GM23338 (cell line): ENCODE data around the gene OR10K2. TPM values are rescaled to one million over a fixed set of nuclear protein-coding genes. Genes with fewer than 3 reads are reported as not detected.

Source experiments
- ATAC-seq: fragments of 200-7000 bp; cut with Tn5 transposase; 3 replicates; pipeline ENCODE4 v1.9.1; 2020
- DNase-seq: peaks from one replicate; pipeline ENCODE4 v3.0.0-alpha.2; 2015; ENCODE audit warnings: low spot score
- H2AFZ ChIP-seq: fragments of 200-600 bp; sonication (generic); 2 replicates; pipeline ENCODE4 v1.8.0; 2016; ENCODE audit warnings: antibody characterized with exemption, mild to moderate bottlenecking, moderate library complexity
- H3F3A ChIP-seq: fragments of 200-600 bp; sonication (generic); replicated peaks from 2 replicates; pipeline ENCODE4 v1.8.0; 2017; ENCODE audit warnings: antibody characterized with exemption, mixed run types, low read depth
- H3K27ac ChIP-seq: fragments of 200-600 bp; sonication (generic); 2 replicates; pipeline ENCODE4 v1.6.1; 2016; ENCODE audit warnings: low read depth
- H3K27me3 ChIP-seq: fragments of 200-600 bp; sonication (generic); 2 replicates; pipeline ENCODE4 v1.8.0; 2016; ENCODE audit warnings: mild to moderate bottlenecking, mixed run types, moderate library complexity; ENCODE audit not compliant: insufficient read depth
- H3K36me3 ChIP-seq: fragments of 200-600 bp; sonication (generic); 2 replicates; pipeline ENCODE4 v1.8.0; 2016; ENCODE audit warnings: mild to moderate bottlenecking; ENCODE audit not compliant: insufficient read depth
- H3K4me1 ChIP-seq: fragments of 200-600 bp; sonication (generic); 2 replicates; pipeline ENCODE4 v1.8.0; 2016; ENCODE audit warnings: mild to moderate bottlenecking, moderate library complexity; ENCODE audit not compliant: insufficient read depth
- H3K4me2 ChIP-seq: fragments of 200-600 bp; sonication (generic); 2 replicates; pipeline ENCODE4 v1.7.1; 2017; ENCODE audit warnings: mixed run types
- H3K4me3 ChIP-seq: fragments of 200-600 bp; sonication (generic); 2 replicates; pipeline ENCODE4 v1.6.1; 2016; ENCODE audit warnings: mixed run types
- H3K79me2 ChIP-seq: fragments of 200-600 bp; sonication (generic); replicated peaks from 2 replicates; pipeline ENCODE4 v1.8.0; 2017; ENCODE audit warnings: mild to moderate bottlenecking; ENCODE audit not compliant: insufficient read depth
- H3K9me2 ChIP-seq: fragments of 200-600 bp; sonication (generic); 2 replicates; pipeline ENCODE4 v1.8.0; 2017; ENCODE audit not compliant: insufficient read depth
- H4K20me1 ChIP-seq: fragments of 200-600 bp; sonication (generic); replicated peaks from 2 replicates; pipeline ENCODE4 v1.8.0; 2017; ENCODE audit warnings: mild to moderate bottlenecking; ENCODE audit not compliant: insufficient read depth
- H3K27ac Mint-ChIP-seq: 2 replicates; pipeline ENCODE4 v1.8.0; 2020; ENCODE audit warnings: inconsistent platforms, mild to moderate bottlenecking, moderate library complexity, mixed read lengths
- H3K27me3 Mint-ChIP-seq: 3 replicates; pipeline ENCODE4 v1.8.0; 2022; ENCODE audit warnings: low read depth, mild to moderate bottlenecking, moderate library complexity, mixed read lengths, inconsistent platforms; ENCODE audit not compliant: insufficient read depth, poor library complexity
- H3K36me3 Mint-ChIP-seq: 3 replicates; pipeline ENCODE4 v1.8.0; 2021; ENCODE audit warnings: low read depth, mild to moderate bottlenecking, inconsistent platforms, moderate library complexity, mixed read lengths
- H3K4me1 Mint-ChIP-seq: 3 replicates; pipeline ENCODE4 v1.8.0; 2020; ENCODE audit warnings: mild to moderate bottlenecking, inconsistent platforms, mixed read lengths
- H3K4me3 Mint-ChIP-seq: 3 replicates; pipeline ENCODE4 v1.8.0; 2021; ENCODE audit warnings: moderate library complexity, mild to moderate bottlenecking, inconsistent platforms, mixed read lengths
- H3K9me3 Mint-ChIP-seq: 3 replicates; pipeline ENCODE4 v1.8.0; 2020; ENCODE audit warnings: moderate library complexity, mild to moderate bottlenecking, inconsistent platforms, mixed read lengths
- CREB1 ChIP-seq: fragments of 250-450 bp; sonication (Bioruptor Pico); IDR thresholded peaks from 2 replicates; pipeline ENCODE4 v1.5.0; 2020; ENCODE audit warnings: low read depth, mild to moderate bottlenecking, moderate library complexity
- ETS1 ChIP-seq: IDR thresholded peaks from 2 replicates; pipeline ENCODE4 v1.6.1; 2016; ENCODE audit warnings: antibody characterized with exemption
- EZH2 ChIP-seq: fragments of 200-600 bp; sonication (generic); IDR thresholded peaks from one replicate; pipeline ENCODE4 v1.8.0; 2017; ENCODE audit warnings: antibody characterized with exemption, mild to moderate bottlenecking, low read depth; ENCODE audit not compliant: unreplicated experiment
- EZH2phosphoT487 ChIP-seq: fragments of 200-600 bp; sonication (generic); IDR thresholded peaks from one replicate; pipeline ENCODE4 v1.8.1; 2018; ENCODE audit warnings: antibody characterized with exemption; ENCODE audit not compliant: unreplicated experiment
- JUNB ChIP-seq: IDR thresholded peaks from one replicate; pipeline ENCODE4 v1.6.1; 2016; ENCODE audit warnings: antibody characterized with exemption; ENCODE audit not compliant: unreplicated experiment
- STAT1 ChIP-seq: IDR thresholded peaks from one replicate; pipeline ENCODE4 v1.6.1; 2016; ENCODE audit warnings: antibody characterized with exemption; ENCODE audit not compliant: unreplicated experiment
- ZNF331 ChIP-seq: fragments of 250-450 bp; sonication (Bioruptor Pico); IDR thresholded peaks from 2 replicates; pipeline ENCODE4 v1.5.0; 2020; ENCODE audit warnings: low read depth, mild to moderate bottlenecking, moderate library complexity
- polyA plus RNA-seq: library from polyadenylated mRNA; unstranded; fragments of >200 nt; fragmentation: Nextera tagmentation; extraction: Ambion mirVana; gene quantifications from 2 replicates; pipeline ENCODE4 v1.2.1, GENCODE V29; 2016
- total RNA-seq: library from RNA; depleted of rRNA; stranded (reverse); fragments of >200 nt; shearing (Covaris generic); gene quantifications from 2 replicates; pipeline ENCODE4 v1.2.3, GENCODE V29; 2014
- TF ChIP-seq, protein P1 (sequence below): fragments of 250-450 bp; sonication (Bioruptor Pico); IDR thresholded peaks from 2 replicates; pipeline ENCODE4 v1.5.0; 2020; ENCODE audit warnings: mild to moderate bottlenecking, moderate library complexity
- TF ChIP-seq, protein P2 (sequence below): IDR thresholded peaks from one replicate; pipeline ENCODE4 v1.6.1; 2018; ENCODE audit warnings: antibody characterized with exemption; ENCODE audit not compliant: unreplicated experiment

The OR10K2 gene
- total and polyA plus RNA-seq, 2 experiments from 2014 or later: not detected

- Histone ChIP-seq H3K4me3 (no peak overlapping the region), H2AFZ (peak overlapping the region; percentile 40; the same call in 1 of the 2 replicates), H4K20me1 (no peaks in the 10 kb centered on the region), H3F3A (no peaks in the 10 kb centered on the region), H3K36me3 (no peaks in the 10 kb centered on the region), H3K4me2 (no peak overlapping the region), H3K79me2 (no peaks in the 10 kb centered on the region), H3K27ac (no peak overlapping the region), H3K9me2 (no peaks in the 10 kb centered on the region), H3K27me3 (no peaks in the 10 kb centered on the region), H3K4me1 (peaks cover 23% of the 10 kb centered on the region)
- DNase-seq (no peak), ATAC-seq (no peak)
- TF ChIP-seq, protein P1, sequence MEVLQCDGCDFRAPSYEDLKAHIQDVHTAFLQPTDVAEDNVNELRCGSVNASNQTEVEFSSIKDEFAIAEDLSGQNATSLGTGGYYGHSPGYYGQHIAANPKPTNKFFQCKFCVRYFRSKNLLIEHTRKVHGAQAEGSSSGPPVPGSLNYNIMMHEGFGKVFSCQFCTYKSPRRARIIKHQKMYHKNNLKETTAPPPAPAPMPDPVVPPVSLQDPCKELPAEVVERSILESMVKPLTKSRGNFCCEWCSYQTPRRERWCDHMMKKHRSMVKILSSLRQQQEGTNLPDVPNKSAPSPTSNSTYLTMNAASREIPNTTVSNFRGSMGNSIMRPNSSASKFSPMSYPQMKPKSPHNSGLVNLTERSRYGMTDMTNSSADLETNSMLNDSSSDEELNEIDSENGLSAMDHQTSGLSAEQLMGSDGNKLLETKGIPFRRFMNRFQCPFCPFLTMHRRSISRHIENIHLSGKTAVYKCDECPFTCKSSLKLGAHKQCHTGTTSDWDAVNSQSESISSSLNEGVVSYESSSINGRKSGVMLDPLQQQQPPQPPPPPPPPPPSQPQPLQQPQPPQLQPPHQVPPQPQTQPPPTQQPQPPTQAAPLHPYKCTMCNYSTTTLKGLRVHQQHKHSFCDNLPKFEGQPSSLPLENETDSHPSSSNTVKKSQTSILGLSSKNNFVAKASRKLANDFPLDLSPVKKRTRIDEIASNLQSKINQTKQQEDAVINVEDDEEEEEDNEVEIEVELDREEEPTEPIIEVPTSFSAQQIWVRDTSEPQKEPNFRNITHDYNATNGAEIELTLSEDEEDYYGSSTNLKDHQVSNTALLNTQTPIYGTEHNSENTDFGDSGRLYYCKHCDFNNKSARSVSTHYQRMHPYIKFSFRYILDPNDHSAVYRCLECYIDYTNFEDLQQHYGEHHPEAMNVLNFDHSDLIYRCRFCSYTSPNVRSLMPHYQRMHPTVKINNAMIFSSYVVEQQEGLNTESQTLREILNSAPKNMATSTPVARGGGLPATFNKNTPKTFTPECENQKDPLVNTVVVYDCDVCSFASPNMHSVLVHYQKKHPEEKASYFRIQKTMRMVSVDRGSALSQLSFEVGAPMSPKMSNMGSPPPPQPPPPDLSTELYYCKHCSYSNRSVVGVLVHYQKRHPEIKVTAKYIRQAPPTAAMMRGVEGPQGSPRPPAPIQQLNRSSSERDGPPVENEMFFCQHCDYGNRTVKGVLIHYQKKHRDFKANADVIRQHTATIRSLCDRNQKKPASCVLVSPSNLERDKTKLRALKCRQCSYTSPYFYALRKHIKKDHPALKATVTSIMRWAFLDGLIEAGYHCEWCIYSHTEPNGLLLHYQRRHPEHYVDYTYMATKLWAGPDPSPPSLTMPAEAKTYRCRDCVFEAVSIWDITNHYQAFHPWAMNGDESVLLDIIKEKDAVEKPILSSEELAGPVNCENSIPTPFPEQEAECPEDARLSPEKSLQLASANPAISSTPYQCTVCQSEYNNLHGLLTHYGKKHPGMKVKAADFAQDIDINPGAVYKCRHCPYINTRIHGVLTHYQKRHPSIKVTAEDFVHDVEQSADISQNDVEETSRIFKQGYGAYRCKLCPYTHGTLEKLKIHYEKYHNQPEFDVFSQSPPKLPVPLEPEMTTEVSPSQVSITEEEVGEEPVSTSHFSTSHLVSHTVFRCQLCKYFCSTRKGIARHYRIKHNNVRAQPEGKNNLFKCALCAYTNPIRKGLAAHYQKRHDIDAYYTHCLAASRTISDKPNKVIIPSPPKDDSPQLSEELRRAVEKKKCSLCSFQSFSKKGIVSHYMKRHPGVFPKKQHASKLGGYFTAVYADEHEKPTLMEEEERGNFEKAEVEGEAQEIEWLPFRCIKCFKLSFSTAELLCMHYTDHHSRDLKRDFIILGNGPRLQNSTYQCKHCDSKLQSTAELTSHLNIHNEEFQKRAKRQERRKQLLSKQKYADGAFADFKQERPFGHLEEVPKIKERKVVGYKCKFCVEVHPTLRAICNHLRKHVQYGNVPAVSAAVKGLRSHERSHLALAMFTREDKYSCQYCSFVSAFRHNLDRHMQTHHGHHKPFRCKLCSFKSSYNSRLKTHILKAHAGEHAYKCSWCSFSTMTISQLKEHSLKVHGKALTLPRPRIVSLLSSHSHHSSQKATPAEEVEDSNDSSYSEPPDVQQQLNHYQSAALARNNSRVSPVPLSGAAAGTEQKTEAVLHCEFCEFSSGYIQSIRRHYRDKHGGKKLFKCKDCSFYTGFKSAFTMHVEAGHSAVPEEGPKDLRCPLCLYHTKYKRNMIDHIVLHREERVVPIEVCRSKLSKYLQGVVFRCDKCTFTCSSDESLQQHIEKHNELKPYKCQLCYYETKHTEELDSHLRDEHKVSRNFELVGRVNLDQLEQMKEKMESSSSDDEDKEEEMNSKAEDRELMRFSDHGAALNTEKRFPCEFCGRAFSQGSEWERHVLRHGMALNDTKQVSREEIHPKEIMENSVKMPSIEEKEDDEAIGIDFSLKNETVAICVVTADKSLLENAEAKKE (CRISPR knock-in tag): no peak
- no peak for TF ChIP-seq EZH2phosphoT487
- no peak for TF ChIP-seq CREB1 (CRISPR knock-in tag)
- TF ChIP-seq EZH2: no peak
- TF ChIP-seq STAT1: no peak
- TF ChIP-seq JUNB: no peak
- no peak for TF ChIP-seq ZNF331 (CRISPR knock-in tag)
- no peak for TF ChIP-seq ETS1
- TF ChIP-seq, protein P2, sequence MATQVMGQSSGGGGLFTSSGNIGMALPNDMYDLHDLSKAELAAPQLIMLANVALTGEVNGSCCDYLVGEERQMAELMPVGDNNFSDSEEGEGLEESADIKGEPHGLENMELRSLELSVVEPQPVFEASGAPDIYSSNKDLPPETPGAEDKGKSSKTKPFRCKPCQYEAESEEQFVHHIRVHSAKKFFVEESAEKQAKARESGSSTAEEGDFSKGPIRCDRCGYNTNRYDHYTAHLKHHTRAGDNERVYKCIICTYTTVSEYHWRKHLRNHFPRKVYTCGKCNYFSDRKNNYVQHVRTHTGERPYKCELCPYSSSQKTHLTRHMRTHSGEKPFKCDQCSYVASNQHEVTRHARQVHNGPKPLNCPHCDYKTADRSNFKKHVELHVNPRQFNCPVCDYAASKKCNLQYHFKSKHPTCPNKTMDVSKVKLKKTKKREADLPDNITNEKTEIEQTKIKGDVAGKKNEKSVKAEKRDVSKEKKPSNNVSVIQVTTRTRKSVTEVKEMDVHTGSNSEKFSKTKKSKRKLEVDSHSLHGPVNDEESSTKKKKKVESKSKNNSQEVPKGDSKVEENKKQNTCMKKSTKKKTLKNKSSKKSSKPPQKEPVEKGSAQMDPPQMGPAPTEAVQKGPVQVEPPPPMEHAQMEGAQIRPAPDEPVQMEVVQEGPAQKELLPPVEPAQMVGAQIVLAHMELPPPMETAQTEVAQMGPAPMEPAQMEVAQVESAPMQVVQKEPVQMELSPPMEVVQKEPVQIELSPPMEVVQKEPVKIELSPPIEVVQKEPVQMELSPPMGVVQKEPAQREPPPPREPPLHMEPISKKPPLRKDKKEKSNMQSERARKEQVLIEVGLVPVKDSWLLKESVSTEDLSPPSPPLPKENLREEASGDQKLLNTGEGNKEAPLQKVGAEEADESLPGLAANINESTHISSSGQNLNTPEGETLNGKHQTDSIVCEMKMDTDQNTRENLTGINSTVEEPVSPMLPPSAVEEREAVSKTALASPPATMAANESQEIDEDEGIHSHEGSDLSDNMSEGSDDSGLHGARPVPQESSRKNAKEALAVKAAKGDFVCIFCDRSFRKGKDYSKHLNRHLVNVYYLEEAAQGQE: no peak
- H3K36me3 Mint-ChIP-seq: no peaks in the 10 kb centered on the region
- H3K9me3 Mint-ChIP-seq: peaks cover 9% of the 10 kb centered on the region; the same call in 1 of the 3 replicates
- H3K27me3 Mint-ChIP-seq: no peaks in the 10 kb centered on the region
- H3K4me3 Mint-ChIP-seq: no peak overlapping the region
- peaks cover 26% of the 10 kb centered on the region for H3K4me1 Mint-ChIP-seq
- peak overlapping the region; percentile 26 for H3K27ac Mint-ChIP-seq
Measured at GRCh38 chr1:158425027-158425426, 1.0 kb downstream of the OR10K2 start.
